ENCODE data around the gene TTC39B. TPM values are rescaled to one million over a fixed set of nuclear protein-coding genes. Genes with fewer than 3 reads are reported as not detected.

The TTC39B gene
- total RNA-seq, 2 donors from 2014 or later = 2.0 to 2.3 TPM

GRCh38 chr9:15182101-15182551 lies 124.9 kb downstream of the TTC39B start:
- Histone ChIP-seq H3K36me3 (no peaks in the 10 kb centered on the region), H3K4me3 (no peak overlapping the region), H3K27me3 (no peaks in the 10 kb centered on the region), H3K27ac (no peak overlapping the region), H3K4me1 (no peaks in the 10 kb centered on the region), H3K9me3 (no peaks in the 10 kb centered on the region)
- TF ChIP-seq CTCF (IDR thresholded peaks at IDR 0.05) = no peak
- no peak for DNase-seq (ENCODE audit: low spot score)

GRCh38 chr9:15180124-15180523 lies 126.9 kb downstream of the TTC39B start:
- no peak for DNase-seq (ENCODE audit: low spot score)
- Histone ChIP-seq H3K27ac (no peak overlapping the region), H3K9me3 (no peaks in the 10 kb centered on the region), H3K4me1 (no peaks in the 10 kb centered on the region), H3K36me3 (no peaks in the 10 kb centered on the region), H3K4me3 (no peak overlapping the region), H3K27me3 (no peaks in the 10 kb centered on the region)
- no peak for TF ChIP-seq CTCF (IDR thresholded peaks at IDR 0.05)

- TF ChIP-seq CTCF (IDR thresholded peaks at IDR 0.05) = no peak
- H3K27me3 ChIP-seq = no peaks in the 10 kb centered on the region
- no peak for DNase-seq (ENCODE audit: low spot score)
- H3K4me3 ChIP-seq = no peak overlapping the region
- H3K36me3 ChIP-seq = no peaks in the 10 kb centered on the region
- H3K4me1 ChIP-seq = no peaks in the 10 kb centered on the region
- H3K27ac ChIP-seq = no peak overlapping the region
- H3K9me3 ChIP-seq = no peaks in the 10 kb centered on the region
These were observed 128.4 kb downstream of the TTC39B start for GRCh38 chr9:15178631-15179030.

GRCh38 chr9:15176836-15177235 lies 130.2 kb downstream of the TTC39B start:
- Histone ChIP-seq H3K27me3 (no peaks in the 10 kb centered on the region), H3K4me3 (no peak overlapping the region), H3K4me1 (no peaks in the 10 kb centered on the region), H3K27ac (no peak overlapping the region), H3K36me3 (no peaks in the 10 kb centered on the region), H3K9me3 (no peaks in the 10 kb centered on the region)
- DNase-seq (ENCODE audit: low spot score) = no peak
- TF ChIP-seq CTCF (IDR thresholded peaks at IDR 0.05) = no peak

GRCh38 chr9:15163931-15164330 lies 143.1 kb downstream of the TTC39B start:
- no peak overlapping the region for H3K27ac ChIP-seq
- H3K4me3 ChIP-seq = no peak overlapping the region
- no peaks in the 10 kb centered on the region for H3K4me1 ChIP-seq
- DNase-seq (ENCODE audit: low spot score) = no peak
- no peaks in the 10 kb centered on the region for H3K36me3 ChIP-seq
- no peaks in the 10 kb centered on the region for H3K9me3 ChIP-seq
- no peak for TF ChIP-seq CTCF (IDR thresholded peaks at IDR 0.05)
- no peaks in the 10 kb centered on the region for H3K27me3 ChIP-seq

- Histone ChIP-seq H3K27me3 (no peaks in the 10 kb centered on the region), H3K27ac (no peak overlapping the region), H3K4me3 (no peak overlapping the region), H3K4me1 (peaks cover 0 to 2% of the 10 kb centered on the region in 2 donors), H3K36me3 (no peaks in the 10 kb centered on the region), H3K9me3 (no peaks in the 10 kb centered on the region)
- no peak for TF ChIP-seq CTCF (IDR thresholded peaks at IDR 0.05)
- DNase-seq (ENCODE audit: low spot score) = no peak
These were observed 145.3 kb downstream of the TTC39B start for GRCh38 chr9:15161753-15162152.
